ENCODE data around the gene DST. TPM values are rescaled to one million over a fixed set of nuclear protein-coding genes. Genes with fewer than 3 reads are reported as not detected.

The DST gene
- polyA plus RNA-seq, 1 of the 3 experiments (the other 2 are of a cell fraction), result 64.3 TPM

GRCh38 chr6:56684342-56685101 lies 41.8 kb upstream of the DST start:
- Histone ChIP-seq H3F3A (replicated peaks; ENCODE audit: insufficient read depth) (peaks cover 13% of the 10 kb centered on the region), H4K20me1 (ENCODE audit: insufficient read depth) (peaks cover 3% of the 10 kb centered on the region; the same call in 1 of the 2 replicates), H3K36me3 (replicated peaks in 1 of 2; ENCODE audit: control insufficient read depth in 1 of 2, insufficient read depth in 2 of 2, low read length in 1 of 2) (peaks cover 3 to 30% of the 10 kb centered on the region in 2 experiments), H3K79me2 (ENCODE audit: insufficient read depth) (peaks cover 93% of the 10 kb centered on the region), H3K4me3 (ENCODE audit: low read depth in 2 of 2, low read length in 1 of 2) (no peak overlapping the region), H3K9ac (peak overlapping the region; percentile 17; the same call in 1 of the 2 replicates), H2AFZ (ENCODE audit: low read depth) (no peak overlapping the region), H3K27me3 (ENCODE audit: insufficient read depth) (no peaks in the 10 kb centered on the region), H3K27ac (ENCODE audit: low read depth in 2 of 2, low read length in 1 of 2) (peak overlapping the region; percentile 36 to 77), H3K9me2 (no peaks in the 10 kb centered on the region), H3K4me2 (peak overlapping the region; percentile 42), H3K4me1 (ENCODE audit: control insufficient read depth in 1 of 2, insufficient read depth in 2 of 2, low read depth in 1 of 2, low read length in 1 of 2) (peaks cover 19 to 26% of the 10 kb centered on the region in 2 experiments), H3K9me3 (no peaks in the 10 kb centered on the region)
- no peak for DNase-seq
- POLR2A ChIA-PET, result no interaction called here
- CTCF ChIA-PET, result interaction anchor here (1.0 to 2.6 kb wide), 4 partner anchors 14 to 168 kb away, joined by 3 to 16 read pairs (median 4); no protein-coding TSS in a partner anchor
- TF ChIP-seq RXRA (IDR thresholded peaks at IDR 0.05; ENCODE audit: borderline replicate concordance, low read depth) (no peak), RFX5 (IDR thresholded peaks at IDR 0.05; ENCODE audit: low read length) (no peak), NFIC (IDR thresholded peaks at IDR 0.05; ENCODE audit: borderline replicate concordance) (no peak)
- WGBS (ENCODE audit: low lambda C conversion rate), result 86% methylated on average over 7 of the region's 7 CpGs

- Histone ChIP-seq H3F3A (replicated peaks; ENCODE audit: insufficient read depth) (peaks cover 13% of the 10 kb centered on the region), H2AFZ (ENCODE audit: low read depth) (no peak overlapping the region), H3K4me2 (peak overlapping the region; percentile 43; the same call in 1 of the 2 replicates), H3K79me2 (ENCODE audit: insufficient read depth) (peaks cover 93% of the 10 kb centered on the region), H4K20me1 (ENCODE audit: insufficient read depth) (peaks cover 3% of the 10 kb centered on the region; the same call in 1 of the 2 replicates), H3K36me3 (replicated peaks in 1 of 2; ENCODE audit: control insufficient read depth in 1 of 2, insufficient read depth in 2 of 2, low read length in 1 of 2) (peaks cover 3 to 29% of the 10 kb centered on the region in 2 experiments), H3K4me3 (ENCODE audit: low read depth in 2 of 2, low read length in 1 of 2) (no peak overlapping the region), H3K4me1 (ENCODE audit: control insufficient read depth in 1 of 2, insufficient read depth in 2 of 2, low read depth in 1 of 2, low read length in 1 of 2) (peaks cover 19 to 23% of the 10 kb centered on the region in 2 experiments), H3K9me3 (no peaks in the 10 kb centered on the region), H3K27me3 (ENCODE audit: insufficient read depth) (no peaks in the 10 kb centered on the region), H3K9ac (peak overlapping the region; percentile 27; the same call in 1 of the 2 replicates), H3K27ac (ENCODE audit: low read depth in 2 of 2, low read length in 1 of 2) (peak overlapping the region in 1 of 2 experiments; percentile 77; a peak in 2 of 4 replicates), H3K9me2 (no peaks in the 10 kb centered on the region)
- WGBS (ENCODE audit: low lambda C conversion rate), result 57% methylated on average over 1 of the region's 1 CpG
- ChIA-PET CTCF (interaction anchor here (1.0 to 2.6 kb wide), 4 partner anchors 15 to 168 kb away, joined by 3 to 16 read pairs (median 4); no protein-coding TSS in a partner anchor), POLR2A (no interaction called here)
- DNase-seq, result no peak
- TF ChIP-seq ELF1 (IDR thresholded peaks at IDR 0.05) (no peak), PBX3 (IDR thresholded peaks at IDR 0.05) (no peak), RCOR1 (IDR thresholded peaks at IDR 0.05; ENCODE audit: low read length) (no peak), NFIC (IDR thresholded peaks at IDR 0.05; ENCODE audit: borderline replicate concordance) (no peak), RFX5 (IDR thresholded peaks at IDR 0.05; ENCODE audit: low read length) (no peak), ZBTB33 (IDR thresholded peaks at IDR 0.05; ENCODE audit: borderline replicate concordance, low read depth) (no peak), USF1 (IDR thresholded peaks at IDR 0.05; ENCODE audit: borderline replicate concordance, low read depth) (no peak), IRF3 (IDR thresholded peaks at IDR 0.05; ENCODE audit: low read depth, low read length) (no peak), MEF2A (IDR thresholded peaks at IDR 0.05; ENCODE audit: borderline replicate concordance, low read depth) (peak; percentile 90), GABPA (IDR thresholded peaks at IDR 0.05; ENCODE audit: low read depth) (no peak), MAX (IDR thresholded peaks at IDR 0.05; ENCODE audit: low read depth) (no peak), TCF12 (IDR thresholded peaks at IDR 0.05) (peak; percentile 47), SMC3 (IDR thresholded peaks at IDR 0.05; ENCODE audit: low read depth, low read length) (no peak), USF2 (IDR thresholded peaks at IDR 0.05; ENCODE audit: borderline replicate concordance, low read depth, low read length) (no peak), EP300 (IDR thresholded peaks at IDR 0.05; ENCODE audit: borderline replicate concordance in 1 of 2, low read depth in 1 of 2, low read length in 1 of 2) (no peak), CTCF (IDR thresholded peaks at IDR 0.05) (no peak)
These were observed 41.2 kb upstream of the DST start for GRCh38 chr6:56683882-56684281.

All from SK-N-SH (cell line).